GM19438 (cell line): Measurements from ENCODE around the gene CSMD2.

Experiments
- ATAC-seq: cut with Tn5 transposase; IDR thresholded peaks from one replicate; pipeline ENCODE4 v1.9.1; 2021; ENCODE audit warnings: low read depth; ENCODE audit not compliant: unreplicated experiment

CSMD2 gene

DNA sequence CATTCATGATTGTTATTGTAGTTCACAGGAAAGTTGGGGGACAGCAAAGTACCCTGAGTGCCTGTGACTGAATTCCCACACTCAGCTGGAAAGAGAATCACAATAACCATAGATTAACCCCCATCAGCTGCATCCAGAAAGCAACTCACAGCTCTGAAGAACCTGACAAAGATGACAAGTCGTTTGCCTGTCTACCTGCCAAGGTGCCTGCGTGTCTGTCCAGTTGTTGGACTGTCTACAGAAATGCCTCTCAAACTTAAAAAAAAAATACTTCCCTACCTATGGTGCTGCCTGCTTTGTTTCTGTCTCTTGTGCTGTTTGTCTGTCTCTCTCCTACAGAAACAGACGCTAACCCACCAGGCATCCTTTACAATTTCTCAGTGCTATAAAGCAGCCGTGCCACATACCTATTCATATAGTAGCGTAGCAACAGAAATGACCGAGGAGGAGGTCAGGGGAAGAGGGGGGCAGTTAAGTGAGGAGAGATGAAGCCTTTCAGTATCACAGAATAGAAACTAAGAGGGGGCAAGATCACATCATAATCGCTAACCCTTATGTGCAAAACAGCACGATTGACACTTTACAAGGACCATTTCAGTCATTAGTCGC lies 455.8 kb downstream of the CSMD2 start:
- ATAC-seq = no peak

DNA sequence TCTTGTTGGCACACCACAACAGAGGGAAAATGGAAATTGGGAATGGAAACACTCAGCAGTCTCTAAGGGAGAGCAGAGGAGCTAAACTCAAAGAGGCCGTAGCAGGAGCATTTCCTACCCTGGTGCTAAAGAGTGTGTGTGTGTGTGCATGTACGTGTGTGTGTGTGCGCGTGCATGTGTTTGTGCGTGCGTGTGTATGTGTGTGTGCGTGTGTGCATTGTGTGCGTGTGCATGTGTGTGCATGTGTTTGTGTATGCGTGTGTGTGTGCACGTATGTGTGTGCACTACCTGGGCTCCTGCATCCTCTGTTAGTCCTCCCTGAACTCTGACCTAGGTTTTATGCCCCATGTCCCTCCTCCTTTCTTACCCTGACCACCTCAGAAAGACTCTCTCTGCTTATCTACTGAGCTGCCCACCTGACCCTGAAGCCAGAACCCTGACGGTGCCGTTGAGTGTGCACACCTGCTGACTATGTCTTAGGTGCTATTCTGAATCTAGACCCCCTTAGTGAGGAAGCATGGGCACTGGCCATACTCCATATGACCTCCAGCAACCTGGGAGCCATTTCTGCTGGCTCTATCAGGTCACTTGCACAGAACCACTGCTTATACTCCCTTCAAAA lies 458.3 kb downstream of the CSMD2 start:
- no peak for ATAC-seq

DNA sequence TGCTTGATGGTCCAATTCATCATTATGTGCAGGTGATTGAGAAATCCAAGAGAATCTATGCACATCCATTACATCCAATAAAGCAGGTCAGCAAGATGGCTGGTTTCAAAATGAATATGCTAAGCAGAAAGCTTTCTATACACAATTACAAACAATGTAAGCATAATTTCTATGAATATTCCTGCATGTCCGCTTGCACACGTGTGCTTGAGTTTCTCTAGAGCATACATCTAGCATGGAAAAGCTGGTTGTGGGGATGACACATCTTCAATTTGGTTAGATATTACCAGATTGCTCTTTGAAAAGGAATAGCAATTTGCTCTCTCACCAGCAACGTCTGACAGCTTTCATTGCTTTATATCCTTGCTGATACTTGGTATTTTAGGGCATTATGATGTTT lies 461.6 kb downstream of the CSMD2 start:
- no peak for ATAC-seq

DNA sequence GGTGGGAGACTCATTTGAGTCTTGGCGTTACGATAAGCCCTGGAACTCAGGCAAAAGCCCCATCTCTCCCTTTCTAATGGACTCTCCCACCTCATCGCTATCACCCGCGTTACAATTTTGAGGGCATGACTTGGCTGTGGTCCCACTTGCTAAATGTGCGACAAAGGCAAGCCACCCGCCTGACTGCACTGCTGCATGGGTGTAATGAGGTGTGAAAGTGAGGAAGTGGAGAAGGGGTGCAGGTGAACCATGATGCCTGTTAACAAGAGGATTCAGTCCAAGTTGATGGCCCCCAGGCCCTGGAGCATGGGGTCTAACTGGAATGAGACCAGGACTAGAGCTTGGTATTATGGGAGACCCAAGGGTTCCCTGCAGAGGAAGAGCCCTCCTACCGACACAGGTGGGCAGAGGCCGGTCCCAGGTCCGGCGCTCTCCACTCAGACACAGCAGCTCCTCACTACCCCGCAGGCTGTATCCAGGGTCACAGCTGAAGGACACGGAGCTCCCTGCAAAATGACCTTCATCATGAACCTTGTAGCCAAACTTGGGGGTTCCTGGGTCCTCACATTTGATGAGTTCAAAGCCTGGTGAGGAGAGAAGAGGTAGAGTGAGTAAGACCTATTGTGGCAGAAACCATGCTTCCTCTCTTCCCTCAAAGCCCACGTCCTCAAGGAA lies 466.5 kb downstream of the CSMD2 start:
- no peak for ATAC-seq

DNA sequence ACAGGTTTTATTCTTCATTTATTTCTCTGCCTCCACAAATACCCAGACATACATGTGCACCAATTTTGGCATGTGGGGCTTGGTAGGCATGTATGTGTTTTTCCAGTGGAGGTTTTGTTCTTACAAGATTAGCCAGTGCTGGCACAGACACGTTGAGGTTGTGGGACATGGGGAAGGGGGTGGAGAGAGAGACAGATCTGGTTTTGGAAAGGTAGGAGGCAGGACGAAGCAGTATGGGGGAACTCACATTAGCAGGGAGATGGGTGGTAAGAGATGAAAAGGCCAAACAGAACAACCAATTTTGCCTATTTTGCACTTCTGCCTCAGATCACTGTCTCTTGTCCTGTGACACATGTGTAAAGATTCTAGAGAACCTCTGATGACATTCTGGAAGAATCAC lies 467.2 kb downstream of the CSMD2 start:
- no peak for ATAC-seq

- no peak for ATAC-seq
Measured at GRCh38 chr1:33696962-33697361, 468.1 kb downstream of the CSMD2 start.

DNA sequence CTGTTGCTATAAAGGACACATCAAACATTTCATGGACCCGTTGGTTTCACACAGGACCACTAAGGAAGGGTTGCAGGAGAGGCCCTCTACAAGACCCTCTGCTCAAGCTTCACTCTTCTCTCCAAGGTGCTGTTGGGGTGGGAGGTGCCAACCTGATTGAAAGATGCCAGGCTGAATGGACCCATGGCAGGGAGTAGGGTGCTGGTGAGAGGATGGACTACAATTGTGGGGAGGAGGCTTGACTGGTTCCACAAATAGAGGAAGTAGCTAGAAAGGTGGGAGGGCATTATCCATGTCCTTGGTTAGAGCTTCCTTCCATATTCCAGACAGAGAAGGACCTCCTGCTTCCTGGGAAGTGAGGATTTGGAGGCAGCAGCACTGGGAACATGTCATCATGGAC lies 468.7 kb downstream of the CSMD2 start:
- no peak for ATAC-seq

- ATAC-seq = no peak
Measured at GRCh38 chr1:33692206-33693188, 472.5 kb downstream of the CSMD2 start.

GRCh38 chr1:33687000-33687399 lies 478.0 kb downstream of the CSMD2 start:
- no peak for ATAC-seq

DNA sequence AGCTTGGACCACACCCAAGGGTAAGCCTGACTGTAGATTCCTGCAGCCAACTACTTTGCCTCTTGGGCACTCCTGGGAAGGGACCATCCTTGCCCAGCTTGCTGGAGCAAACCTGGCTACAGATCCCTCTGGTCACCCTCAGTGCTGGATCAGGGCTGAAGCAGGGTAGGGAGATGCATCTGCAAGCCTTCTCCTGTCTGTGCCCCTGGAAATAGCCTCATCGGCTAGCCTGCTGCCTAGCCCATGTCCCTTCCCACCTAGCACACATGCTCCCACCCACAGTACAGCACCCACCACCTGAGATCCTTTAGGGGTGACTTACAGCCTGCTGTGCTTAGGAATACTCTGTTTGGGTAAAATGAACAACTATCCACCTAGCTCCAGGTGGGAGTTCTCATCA lies 478.5 kb downstream of the CSMD2 start:
- no peak for ATAC-seq

- ATAC-seq = no peak
Measured at GRCh38 chr1:33685256-33685655, 479.8 kb downstream of the CSMD2 start.

- ATAC-seq = no peak
Measured at GRCh38 chr1:33684396-33685179, 480.4 kb downstream of the CSMD2 start.

GRCh38 chr1:33683913-33684312 lies 481.1 kb downstream of the CSMD2 start:
- no peak for ATAC-seq

GRCh38 chr1:33682371-33682770 lies 482.7 kb downstream of the CSMD2 start:
- ATAC-seq = no peak

- no peak for ATAC-seq
Measured at GRCh38 chr1:33680281-33680840, 484.7 kb downstream of the CSMD2 start.

DNA sequence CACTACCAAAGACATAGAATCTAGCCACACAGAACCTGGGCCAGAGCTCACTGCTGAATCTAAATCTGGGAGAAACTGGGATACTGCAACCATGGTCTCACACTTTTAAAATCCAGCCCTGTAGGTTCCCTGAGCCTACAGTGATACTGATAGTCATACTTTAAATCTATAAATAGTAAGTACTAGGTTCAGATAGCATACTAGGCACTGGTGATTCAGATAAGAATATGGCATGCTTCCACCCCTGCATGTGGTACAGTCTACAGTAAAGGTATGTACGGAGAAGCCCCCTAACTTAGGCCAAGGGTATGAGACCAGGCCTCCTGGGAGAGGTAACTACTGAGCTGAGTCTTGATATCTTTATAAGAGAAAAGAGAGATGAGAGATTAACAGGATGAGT lies 494.5 kb downstream of the CSMD2 start:
- ATAC-seq = no peak

DNA sequence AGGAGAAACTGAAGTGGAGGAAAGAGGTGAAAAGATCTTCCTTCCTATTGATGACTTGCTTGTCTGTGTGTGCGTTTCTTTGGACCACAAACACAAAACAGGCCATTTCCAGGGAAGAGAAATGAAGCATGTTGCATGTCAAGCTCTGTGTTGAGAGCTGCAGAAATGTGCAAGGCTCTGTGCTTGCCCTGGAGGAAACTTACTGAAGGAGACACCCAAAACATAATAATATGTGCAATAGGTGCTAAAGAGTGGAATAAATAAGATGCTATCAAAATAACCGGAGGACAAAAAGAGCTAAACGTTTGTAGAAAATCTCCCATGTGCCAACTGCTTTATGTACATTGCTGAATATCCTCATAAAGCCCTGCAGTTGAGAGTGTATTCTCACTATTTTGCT lies 496.3 kb downstream of the CSMD2 start:
- no peak for ATAC-seq

DNA sequence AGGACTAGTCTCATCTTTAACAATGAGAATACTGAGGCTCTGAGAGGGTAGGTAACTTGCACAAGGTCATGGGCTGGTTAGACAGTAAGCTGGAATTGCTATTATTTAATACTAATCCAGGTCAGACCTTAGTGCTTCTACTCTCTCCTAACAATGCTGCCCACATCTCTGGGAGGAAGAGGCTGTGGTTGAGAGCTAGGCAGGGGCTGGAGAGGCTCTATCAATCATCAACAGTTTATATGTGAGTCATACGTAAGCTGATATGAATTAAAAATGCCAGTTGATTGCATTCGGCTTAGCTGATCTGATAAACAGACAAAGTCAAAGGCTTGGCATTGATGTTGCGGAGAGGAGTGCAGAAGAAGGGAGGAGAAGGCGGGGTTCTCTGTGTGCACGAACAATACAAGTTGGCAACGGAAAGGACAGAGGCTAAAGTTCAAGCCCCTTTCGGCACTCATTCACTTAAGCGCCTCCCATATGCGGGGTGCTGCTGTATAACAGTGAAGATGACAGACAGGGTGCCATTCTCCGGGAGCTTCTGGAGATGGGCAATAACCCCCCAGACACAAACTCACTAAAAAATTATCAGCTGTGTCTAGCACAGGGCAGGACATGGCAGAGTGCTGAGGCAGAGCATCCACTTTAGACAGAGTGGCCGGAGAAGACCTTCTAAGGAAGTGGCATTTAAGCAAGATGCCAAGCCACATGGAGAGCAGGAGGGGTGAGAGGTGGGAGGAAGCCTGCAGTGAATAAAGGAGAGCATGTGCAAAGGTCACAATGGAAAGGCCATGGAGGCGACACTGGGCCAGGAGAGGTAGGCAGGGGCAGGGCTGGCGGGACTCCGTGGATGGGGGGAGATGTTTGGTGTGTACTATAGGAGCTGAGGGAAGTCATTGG lies 497.4 kb downstream of the CSMD2 start:
- ATAC-seq = no peak

GRCh38 chr1:33666616-33667015 lies 498.4 kb downstream of the CSMD2 start:
- no peak for ATAC-seq
